Omental fat pad (tissue), 4 donors: ENCODE results near the gene DENND2A. TPM values are rescaled to one million over a fixed set of nuclear protein-coding genes. Genes with fewer than 3 reads are reported as not detected.

Experiments
- ATAC-seq: fragments of 150-250 bp; one replicate; pipeline ENCODE4 v1.9.1; 2016; ENCODE audit warnings: mild to moderate bottlenecking, moderate library complexity; ENCODE audit not compliant: low FRiP score
- DNase-seq: peaks from one replicate; pipeline ENCODE4 v3.0.0-alpha.2; 2019; ENCODE audit warnings: low spot score
- total RNA-seq, 4 donors: library from RNA; depleted of rRNA; stranded (reverse); fragments of >200 nt; gene quantifications; one replicate each; pipeline ENCODE4 v1.1.0, GENCODE V29; 2016
- TF ChIP-seq, protein P1 (sequence below), 3 donors: fragments of 450-650 bp; IDR thresholded peaks; one replicate each; pipeline ENCODE4 v1.5.1; 2016 to 2017; ENCODE audit warnings: antibody characterized with exemption in 3 of 3, mild to moderate bottlenecking in 3 of 3, moderate library complexity in 2 of 3

Gene DENND2A
- total RNA-seq, 4 donors from 2014 or later = 6.7 to 34.7 (median 15.7) TPM

DNA sequence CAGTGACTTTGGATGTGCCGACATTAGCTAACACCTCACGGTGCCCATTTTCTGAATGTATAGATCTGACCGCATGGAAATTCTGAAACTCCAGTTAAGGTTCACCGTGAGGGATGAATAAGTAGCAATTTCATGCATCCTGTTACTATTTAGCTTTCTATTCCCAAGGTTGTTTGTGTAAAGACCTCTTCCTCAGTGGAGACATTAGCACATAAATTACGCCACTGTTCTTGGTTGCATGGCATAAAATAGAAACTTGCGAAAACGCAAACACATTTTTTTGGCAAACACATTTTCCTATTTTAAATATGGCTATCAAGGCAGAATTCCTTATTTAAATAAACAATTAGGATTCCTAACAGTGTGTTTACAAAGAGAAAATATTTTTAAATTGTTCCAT is 36.5 kb downstream of the DENND2A start:
- no peak for ATAC-seq
- TF ChIP-seq, protein P1, sequence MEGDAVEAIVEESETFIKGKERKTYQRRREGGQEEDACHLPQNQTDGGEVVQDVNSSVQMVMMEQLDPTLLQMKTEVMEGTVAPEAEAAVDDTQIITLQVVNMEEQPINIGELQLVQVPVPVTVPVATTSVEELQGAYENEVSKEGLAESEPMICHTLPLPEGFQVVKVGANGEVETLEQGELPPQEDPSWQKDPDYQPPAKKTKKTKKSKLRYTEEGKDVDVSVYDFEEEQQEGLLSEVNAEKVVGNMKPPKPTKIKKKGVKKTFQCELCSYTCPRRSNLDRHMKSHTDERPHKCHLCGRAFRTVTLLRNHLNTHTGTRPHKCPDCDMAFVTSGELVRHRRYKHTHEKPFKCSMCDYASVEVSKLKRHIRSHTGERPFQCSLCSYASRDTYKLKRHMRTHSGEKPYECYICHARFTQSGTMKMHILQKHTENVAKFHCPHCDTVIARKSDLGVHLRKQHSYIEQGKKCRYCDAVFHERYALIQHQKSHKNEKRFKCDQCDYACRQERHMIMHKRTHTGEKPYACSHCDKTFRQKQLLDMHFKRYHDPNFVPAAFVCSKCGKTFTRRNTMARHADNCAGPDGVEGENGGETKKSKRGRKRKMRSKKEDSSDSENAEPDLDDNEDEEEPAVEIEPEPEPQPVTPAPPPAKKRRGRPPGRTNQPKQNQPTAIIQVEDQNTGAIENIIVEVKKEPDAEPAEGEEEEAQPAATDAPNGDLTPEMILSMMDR (IDR thresholded peaks at IDR 0.05) = no peak
- DNase-seq = no peak

DNA sequence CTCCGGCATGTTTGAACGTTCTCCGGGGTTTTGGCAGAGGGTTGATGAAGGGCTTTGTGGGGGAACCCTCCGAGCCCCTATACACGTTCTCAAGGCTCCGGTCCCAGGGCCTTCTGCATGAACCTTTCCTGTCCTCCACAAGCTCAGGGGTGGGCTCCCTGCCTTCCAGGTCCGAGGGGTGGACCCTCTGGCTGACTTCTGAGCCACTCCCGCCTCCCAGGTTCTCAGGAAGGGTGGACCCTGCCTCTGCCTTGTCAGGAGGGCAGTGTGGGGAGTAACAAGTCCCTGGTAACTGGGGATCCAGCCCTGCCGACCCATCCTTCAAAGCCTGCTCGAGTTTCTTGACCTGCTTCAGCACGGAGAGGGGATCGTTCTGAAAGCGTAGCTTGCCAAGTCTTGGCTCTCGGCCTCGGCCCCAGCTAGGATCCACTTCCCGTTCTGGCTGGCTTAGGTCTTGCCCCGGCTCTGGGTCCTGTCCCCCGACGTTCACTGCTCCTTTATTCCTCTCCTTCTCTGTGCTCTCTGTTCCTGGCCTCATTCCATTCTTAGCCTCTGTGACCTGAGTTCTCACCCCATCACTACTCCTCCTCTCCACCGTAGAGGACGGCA is 38.9 kb downstream of the DENND2A start:
- DNase-seq (no peak), ATAC-seq (no peak)
- TF ChIP-seq, protein P1 (IDR thresholded peaks at IDR 0.05) = no peak

DNA sequence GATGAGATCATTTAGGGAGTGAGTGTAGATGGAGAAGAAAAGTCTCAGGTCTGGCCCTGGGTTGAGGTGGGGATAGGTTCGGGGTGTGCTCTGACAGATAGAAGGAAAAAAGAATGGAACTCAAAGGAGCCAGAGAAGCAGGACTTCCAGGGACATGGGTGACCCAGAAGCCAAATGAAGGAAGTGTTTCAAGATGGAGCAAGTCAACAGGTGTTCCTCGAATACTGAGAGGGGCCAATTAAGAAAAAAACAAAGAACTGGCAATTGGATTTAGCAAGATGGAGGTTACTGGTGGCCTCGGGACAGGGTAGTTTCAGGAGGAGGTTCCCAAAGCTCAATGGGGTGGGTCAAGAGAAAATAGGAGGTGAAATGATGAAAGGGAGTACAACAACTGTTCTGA is 40.3 kb downstream of the DENND2A start:
- ATAC-seq = no peak
- TF ChIP-seq, protein P1 (IDR thresholded peaks at IDR 0.05) = no peak
- DNase-seq = no peak

DNA sequence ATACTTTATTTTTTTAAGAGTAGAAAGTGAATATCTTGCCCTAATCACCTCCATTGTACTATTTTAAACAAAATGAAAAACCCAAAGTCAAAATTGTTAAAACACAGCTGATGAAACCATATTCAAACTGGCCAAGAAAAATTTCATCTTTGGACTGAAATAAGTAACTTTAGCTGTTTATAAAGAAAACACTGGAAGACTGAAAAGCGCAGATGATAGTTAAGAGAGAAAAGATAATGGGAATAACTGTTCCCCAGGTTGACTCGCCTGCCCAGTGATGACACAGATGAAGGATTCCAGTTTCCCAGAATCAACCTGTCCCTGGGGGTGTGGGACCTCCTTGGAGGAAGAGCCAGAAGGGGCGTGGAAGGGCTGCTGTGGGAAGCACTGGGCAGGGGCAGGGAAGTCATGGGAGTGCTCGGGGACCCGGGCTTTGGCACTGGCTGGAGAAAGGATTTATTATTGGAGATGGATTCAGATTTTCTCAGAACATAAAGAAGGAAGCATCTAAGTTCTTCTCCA is 43.1 kb downstream of the DENND2A start:
- no peak for ATAC-seq
- no peak for DNase-seq
- TF ChIP-seq, protein P1 (IDR thresholded peaks at IDR 0.05) = no peak

DNA sequence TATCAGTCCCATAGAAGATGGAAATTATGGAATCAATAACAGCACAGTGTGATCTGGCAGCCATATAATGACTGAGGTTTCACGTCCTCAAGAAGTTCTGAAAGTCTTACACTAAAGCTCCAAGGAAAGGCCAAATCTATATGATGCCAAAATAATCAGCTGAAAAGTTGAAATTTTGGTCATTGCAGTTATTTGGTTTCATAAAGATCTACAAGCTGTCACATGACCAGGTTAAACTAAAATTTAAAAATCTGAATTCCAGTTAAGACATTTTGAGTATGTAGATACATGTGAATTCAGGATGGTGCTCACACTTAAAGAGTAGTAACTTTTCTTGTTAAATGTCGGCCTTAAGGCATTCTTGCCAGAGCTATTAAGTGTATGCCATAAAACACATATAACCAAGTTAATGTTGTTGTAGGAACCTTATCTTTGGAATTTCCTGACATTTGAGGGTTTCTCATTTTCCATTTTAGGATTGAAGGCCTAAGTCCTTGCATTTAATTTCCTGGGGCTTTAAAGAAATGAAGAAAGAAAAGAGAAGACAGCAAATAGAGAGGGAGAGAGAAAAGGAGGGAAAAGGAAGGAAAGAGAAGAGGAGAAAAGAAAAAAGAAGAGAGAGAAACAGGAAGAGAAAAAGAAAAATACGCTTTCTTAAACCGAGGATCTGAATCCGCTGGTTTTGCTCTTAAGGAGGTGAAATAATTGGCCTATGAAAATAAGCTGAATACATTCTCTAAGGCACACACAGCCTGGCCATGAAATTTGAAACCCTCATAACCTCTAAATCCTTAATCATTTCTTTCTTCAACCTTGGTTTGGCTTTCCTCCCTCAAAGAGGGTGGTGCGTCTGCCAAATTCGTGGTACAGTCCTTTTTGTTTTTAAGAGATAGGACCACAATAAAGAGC is 43.8 kb downstream of the DENND2A start:
- TF ChIP-seq, protein P1 (IDR thresholded peaks at IDR 0.05) = no peak
- DNase-seq (no peak), ATAC-seq (no peak)

DNA sequence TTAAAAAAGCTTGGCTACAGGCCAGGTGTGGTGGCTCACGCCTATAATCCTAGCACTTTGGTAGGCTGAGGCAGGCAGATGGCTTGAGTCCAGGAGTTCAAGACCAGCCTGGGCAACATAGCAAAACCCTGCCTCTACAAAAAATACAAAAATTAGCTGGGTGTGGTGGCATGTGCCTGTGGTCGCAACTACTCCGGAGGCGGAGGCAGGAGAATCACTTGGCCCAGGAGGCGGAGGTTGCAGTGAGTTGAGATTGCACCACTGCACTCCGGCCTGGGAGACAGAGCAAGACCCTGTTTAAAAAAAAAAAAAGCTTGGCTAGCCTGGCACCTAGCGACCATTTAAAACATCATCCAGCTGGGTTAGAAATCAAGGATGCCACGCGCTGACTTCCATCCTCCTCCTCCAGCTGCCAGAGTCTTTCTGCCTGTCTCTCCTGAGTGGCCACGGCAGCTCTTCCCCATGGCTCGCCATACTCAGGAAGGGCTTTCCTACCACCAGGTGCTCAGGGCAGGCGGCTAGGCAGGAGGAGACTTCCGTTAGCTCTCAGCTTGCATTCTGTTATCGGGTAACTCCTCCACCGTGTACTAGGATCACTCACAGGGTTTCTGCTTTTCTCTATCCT is 45.0 kb downstream of the DENND2A start:
- TF ChIP-seq, protein P1 (IDR thresholded peaks at IDR 0.05) = no peak
- ATAC-seq = no peak
- no peak for DNase-seq
